ENCODE data around the gene TSHR.

DNA sequence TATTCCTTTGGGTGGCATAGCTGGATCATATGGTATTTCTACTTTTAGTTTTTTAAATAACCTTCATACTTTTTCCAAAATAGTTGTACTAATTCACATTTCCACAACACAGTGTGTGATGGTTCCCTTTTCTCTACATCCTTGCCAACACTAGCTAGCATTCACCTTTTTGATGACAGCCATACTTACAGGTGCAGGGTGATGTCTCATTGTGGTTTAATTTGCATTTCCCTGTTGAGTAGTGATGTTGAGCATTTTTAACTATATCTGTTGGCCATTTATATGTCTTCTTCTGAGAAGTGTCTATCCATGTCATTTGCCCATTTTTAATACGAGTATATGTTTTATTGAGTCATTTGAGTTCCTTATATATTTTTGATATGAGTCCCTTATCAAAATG is 96.1 kb downstream of the TSHR start:
- TF ChIP-seq POLR2AphosphoS5 (IDR thresholded peaks at IDR 0.05; ENCODE audit: borderline replicate concordance, low read depth, low read length), result no peak
- TF ChIP-seq EZH2 (IDR thresholded peaks at IDR 0.05), result no peak
- no peak for TF ChIP-seq FOXP2 (optimal IDR thresholded peaks at IDR 0.05; ENCODE audit: control extremely low read depth, extremely low read length, insufficient read depth)

All from SK-N-MC (cell line).